ENCODE measurements around the gene GPR68.

GRCh38 chr14:91270188-91270587, 25.7 kb upstream of the GPR68 start:
- TF ChIP-seq CTCF (IDR thresholded peaks at IDR 0.05) = no peak
- no peak for TF ChIP-seq POLR2A (IDR thresholded peaks at IDR 0.05)
